Suprapubic skin (tissue), 4 donors: ENCODE data around the gene CELF5. TPM values are rescaled to one million over a fixed set of nuclear protein-coding genes. Genes with fewer than 3 reads are reported as not detected.

Source experiments
- DNase-seq, 2 donors: peaks; one replicate each; pipeline ENCODE4 v3.0.0-alpha.2; 2019; ENCODE audit warnings: low spot score in 2 of 2
- H3K27ac ChIP-seq: fragments of 200-600 bp; sonication (generic); one replicate; pipeline ENCODE4 v1.5.1; 2019
- H3K27me3 ChIP-seq: fragments of 200-600 bp; sonication (generic); one replicate; pipeline ENCODE4 v1.5.1; 2019
- H3K36me3 ChIP-seq: fragments of 200-600 bp; sonication (generic); one replicate; pipeline ENCODE4 v1.5.1; 2019
- H3K4me1 ChIP-seq: fragments of 200-600 bp; sonication (generic); one replicate; pipeline ENCODE4 v1.5.1; 2019
- H3K4me3 ChIP-seq: fragments of 200-600 bp; sonication (generic); one replicate; pipeline ENCODE4 v1.5.1; 2019; ENCODE audit warnings: mild to moderate bottlenecking
- H3K9me3 ChIP-seq: fragments of 200-600 bp; sonication (generic); one replicate; pipeline ENCODE4 v1.5.1; 2019
- CTCF ChIP-seq, 2 donors: fragments of 200-600 bp in 1 of 2; fragments of 450-650 bp in 1 of 2; sonication (generic) in 1 of 2; IDR thresholded peaks; one replicate each; pipeline ENCODE4 v1.5.1; 2016 to 2019; ENCODE audit warnings: antibody characterized with exemption in 2 of 2, mild to moderate bottlenecking in 1 of 2, moderate library complexity in 1 of 2
- EP300 ChIP-seq: sonication (generic); formaldehyde crosslinking; IDR thresholded peaks from one replicate; pipeline ENCODE4 v1.6.1; 2017; ENCODE audit warnings: antibody characterized with exemption
- POLR2A ChIP-seq, 2 donors: fragments of 450-650 bp; IDR thresholded peaks; one replicate each; pipeline ENCODE4 v1.6.1; 2017; ENCODE audit warnings: antibody characterized with exemption in 2 of 2, mild to moderate bottlenecking in 2 of 2, moderate library complexity in 2 of 2
- POLR2AphosphoS5 ChIP-seq, 3 donors: sonication (generic); formaldehyde crosslinking; IDR thresholded peaks; one replicate each; pipeline ENCODE4 v1.6.1; 2017; ENCODE audit warnings: antibody characterized with exemption in 3 of 3
- WGBS: methylation state at CpG from one replicate; pipeline ENCODE4 v1.1.5; 2018; 5-methylcytosine and 5-hydroxymethylcytosine counted together
- total RNA-seq, 4 donors: library from RNA; depleted of rRNA; stranded (reverse); fragments of >200 nt; gene quantifications; one replicate each; pipeline ENCODE4 v1.1.0, GENCODE V29; 2016

The CELF5 gene
- total RNA-seq, 4 donors from 2014 or later: 0.17 to 0.87 (median 0.64) TPM; not detected in 1

GRCh38 chr19:3225677-3226093 is 1.2 kb downstream of the CELF5 start:
- 62% methylated on average over 5 of the region's 16 CpGs for WGBS
- peaks cover 90% of the 10 kb centered on the region for H3K27me3 ChIP-seq

GRCh38 chr19:3227054-3227626 is 2.7 kb downstream of the CELF5 start:
- H3K4me1 ChIP-seq: peaks cover 8% of the 10 kb centered on the region
- H3K9me3 ChIP-seq: no peaks in the 10 kb centered on the region
- peaks cover 83% of the 10 kb centered on the region for H3K27me3 ChIP-seq
- DNase-seq: no peak
- H3K4me3 ChIP-seq: no peak overlapping the region
- no peak for TF ChIP-seq POLR2A (IDR thresholded peaks at IDR 0.05)
- TF ChIP-seq EP300: no peak
- no peak for TF ChIP-seq CTCF (IDR thresholded peaks at IDR 0.05)
- no peak for TF ChIP-seq POLR2AphosphoS5 (IDR thresholded peaks at IDR 0.05)
- WGBS: 63% methylated on average over 12 of the region's 12 CpGs
- no peak overlapping the region for H3K27ac ChIP-seq
- no peaks in the 10 kb centered on the region for H3K36me3 ChIP-seq

More at GRCh38 chr19:3225677-3226093, 1.2 kb downstream of the CELF5 start:
- H3K4me1 ChIP-seq: peaks cover 8% of the 10 kb centered on the region
- no peak for DNase-seq
- H3K36me3 ChIP-seq: no peaks in the 10 kb centered on the region
- no peak overlapping the region for H3K27ac ChIP-seq
- no peak overlapping the region for H3K4me3 ChIP-seq
- TF ChIP-seq POLR2AphosphoS5 (IDR thresholded peaks at IDR 0.05) (no peak), EP300 (no peak), POLR2A (IDR thresholded peaks at IDR 0.05) (no peak), CTCF (IDR thresholded peaks at IDR 0.05) (no peak)
- H3K9me3 ChIP-seq: no peaks in the 10 kb centered on the region

DNA sequence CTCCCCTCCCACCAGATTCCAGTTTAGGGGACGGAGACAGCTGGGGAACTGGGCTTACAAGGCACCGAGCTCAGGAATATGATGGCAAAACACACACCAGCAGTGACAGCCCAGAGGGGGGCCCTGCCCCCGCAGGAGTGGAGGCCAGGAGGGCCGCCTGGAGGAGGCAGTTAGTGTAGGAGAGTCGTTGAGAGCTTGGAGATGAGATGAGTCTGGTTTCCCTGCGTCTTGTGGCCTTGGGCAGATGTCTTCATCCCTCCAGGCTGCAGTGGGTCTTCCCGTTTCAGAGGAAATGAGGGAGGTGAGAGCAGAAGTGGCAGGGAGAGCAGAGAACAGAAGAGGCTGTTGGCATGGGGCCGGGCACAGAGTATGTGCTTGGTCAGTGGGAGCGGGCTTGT is 4.9 kb downstream of the CELF5 start:
- peaks cover 74% of the 10 kb centered on the region for H3K27me3 ChIP-seq
- DNase-seq: no peak
- no peak overlapping the region for H3K27ac ChIP-seq
- TF ChIP-seq POLR2AphosphoS5 (IDR thresholded peaks at IDR 0.05) (no peak), EP300 (no peak), POLR2A (IDR thresholded peaks at IDR 0.05) (no peak), CTCF (IDR thresholded peaks at IDR 0.05) (no peak)
- H3K9me3 ChIP-seq: no peaks in the 10 kb centered on the region
- WGBS: 44% methylated on average over 8 of the region's 9 CpGs
- no peaks in the 10 kb centered on the region for H3K36me3 ChIP-seq
- peaks cover 5% of the 10 kb centered on the region for H3K4me1 ChIP-seq
- no peak overlapping the region for H3K4me3 ChIP-seq

DNA sequence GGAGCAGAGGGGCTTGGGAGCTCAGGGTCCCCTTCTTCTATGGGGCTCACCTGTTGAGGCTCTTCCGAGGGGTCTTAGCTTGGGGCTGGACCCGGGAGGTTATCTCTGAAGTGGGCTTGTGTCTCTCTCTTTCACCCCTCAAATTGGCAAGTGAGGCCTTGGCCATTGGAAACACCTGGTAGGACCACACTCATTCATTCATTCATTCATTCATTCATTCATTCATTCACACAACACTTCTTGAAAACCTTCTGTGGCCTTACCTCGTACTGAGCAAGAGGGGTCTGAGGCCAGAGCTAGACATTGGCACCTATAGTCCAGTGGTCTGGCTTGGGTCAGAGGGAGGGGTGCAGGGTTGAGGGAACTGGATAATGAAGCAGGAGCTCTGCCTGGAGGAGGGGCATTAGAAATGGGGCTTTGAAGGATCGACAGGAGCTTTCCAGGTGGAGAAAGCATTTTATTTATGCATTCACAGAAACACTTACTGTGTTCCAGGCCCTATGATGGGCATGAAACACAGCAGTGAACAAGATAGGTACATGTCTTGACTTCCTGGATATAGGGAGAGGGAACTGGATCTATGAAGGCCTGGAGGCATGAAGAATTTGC is 5.5 kb downstream of the CELF5 start:
- 92% methylated on average over 4 of the region's 4 CpGs for WGBS
- Histone ChIP-seq H3K27me3 (peaks cover 75% of the 10 kb centered on the region), H3K9me3 (no peaks in the 10 kb centered on the region), H3K4me1 (peaks cover under 1% of the 10 kb centered on the region), H3K27ac (no peak overlapping the region), H3K36me3 (no peaks in the 10 kb centered on the region), H3K4me3 (no peak overlapping the region)
- no peak for TF ChIP-seq EP300
- no peak for TF ChIP-seq POLR2A (IDR thresholded peaks at IDR 0.05)
- TF ChIP-seq CTCF (IDR thresholded peaks at IDR 0.05): no peak
- no peak for TF ChIP-seq POLR2AphosphoS5 (IDR thresholded peaks at IDR 0.05)
- DNase-seq: no peak

DNA sequence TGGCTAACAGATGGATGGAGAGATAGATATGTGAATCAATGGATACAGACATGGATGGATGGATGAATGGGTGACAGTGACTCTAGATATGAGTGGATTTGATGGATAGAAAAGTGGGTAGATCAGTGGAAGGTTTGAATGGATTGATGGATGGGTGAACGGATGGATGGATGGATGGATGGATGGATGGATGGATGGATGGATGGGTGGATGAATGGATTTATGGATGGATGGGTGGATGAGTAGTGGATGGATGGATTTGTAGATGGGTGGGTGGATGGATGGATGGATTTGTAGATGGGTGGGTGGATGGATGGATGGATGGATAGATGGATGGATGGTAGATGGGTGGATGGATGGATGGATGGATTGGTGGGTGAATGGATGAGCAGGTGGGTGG is 6.8 kb downstream of the CELF5 start:
- Histone ChIP-seq H3K27ac (no peak overlapping the region), H3K9me3 (no peaks in the 10 kb centered on the region), H3K36me3 (no peaks in the 10 kb centered on the region), H3K4me3 (no peak overlapping the region), H3K27me3 (peaks cover 63% of the 10 kb centered on the region), H3K4me1 (no peaks in the 10 kb centered on the region)
- WGBS: 97% methylated on average over 1 of the region's 1 CpG
- TF ChIP-seq CTCF (IDR thresholded peaks at IDR 0.05): no peak
- no peak for TF ChIP-seq POLR2AphosphoS5 (IDR thresholded peaks at IDR 0.05)
- no peak for TF ChIP-seq EP300
- TF ChIP-seq POLR2A (IDR thresholded peaks at IDR 0.05): no peak
- DNase-seq: no peak
